ENCODE data around the gene RNU5D-1. TPM values are rescaled to one million over a fixed set of nuclear protein-coding genes. Genes with fewer than 3 reads are reported as not detected.

Gene RNU5D-1
- total and polyA plus RNA-seq, 12 donors: not detected

- H3K9me3 ChIP-seq (replicated peaks in 1 of 3): no peaks in the 10 kb centered on the region
- WGBS, 4 donors: 42 to 49% (median 45%) methylated on average over 13 of the region's 13 CpGs
- intact Hi-C loops (cut with DNase I): loop anchor here in 1 of 2 donors (5.0 kb wide), 1 partner anchor 36 kb away; no protein-coding TSS in a partner anchor
- peak overlapping the region in 3 of 5 donors; percentile 14 to 97 (median 94) for H3K27ac ChIP-seq
- no peak for TF ChIP-seq POLR2A (IDR thresholded peaks at IDR 0.05)
- H3K4me1 ChIP-seq (replicated peaks in 1 of 2): peaks cover 21 to 33% of the 10 kb centered on the region in 2 donors
- no peak for DNase-seq
- H3K27me3 ChIP-seq: no peaks in the 10 kb centered on the region
- H3K36me3 ChIP-seq (replicated peaks in 1 of 2): peaks cover 0 to 48% of the 10 kb centered on the region in 2 donors
- H3K4me3 ChIP-seq: peak overlapping the region in 1 of 4 donors; percentile 84
These were observed 47.1 kb upstream of the RNU5D-1 start for GRCh38 chr1:44777969-44778635.

DNA sequence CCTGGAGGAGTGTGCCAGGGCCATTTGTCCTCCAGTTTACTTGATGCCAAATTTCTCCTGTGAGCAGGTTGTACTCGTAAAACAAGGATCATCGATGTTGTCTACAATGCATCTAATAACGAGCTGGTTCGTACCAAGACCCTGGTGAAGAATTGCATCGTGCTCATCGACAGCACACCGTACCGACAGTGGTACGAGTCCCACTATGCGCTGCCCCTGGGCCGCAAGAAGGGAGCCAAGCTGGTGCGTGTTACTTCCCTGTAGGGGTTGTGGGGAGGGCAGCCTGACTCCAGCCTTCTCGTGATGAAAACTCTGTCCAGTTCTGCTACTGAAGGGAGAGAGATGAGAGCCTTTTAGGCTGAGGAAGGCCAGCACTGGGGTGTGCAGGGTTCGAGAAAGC is 46.6 kb upstream of the RNU5D-1 start:
- 46 to 61% (median 57%) methylated on average over 14 of the region's 14 CpGs for WGBS, 4 donors
- H3K36me3 ChIP-seq (replicated peaks in 1 of 2): peaks cover 0 to 48% of the 10 kb centered on the region in 2 donors

GRCh38 chr1:44776730-44777068 is 45.7 kb upstream of the RNU5D-1 start:
- peaks cover 0 to 48% of the 10 kb centered on the region in 2 donors for H3K36me3 ChIP-seq (replicated peaks in 1 of 2)
- WGBS, 4 donors: 24 to 35% (median 30%) methylated on average over 10 to 12 of the region's 12 CpGs
- no peaks in the 10 kb centered on the region for H3K9me3 ChIP-seq (replicated peaks in 1 of 3)
- H3K4me3 ChIP-seq: peak overlapping the region in 3 of 4 donors; percentile 13 to 84 (median 77)
- H3K4me1 ChIP-seq (replicated peaks in 1 of 2): peaks cover 21 to 33% of the 10 kb centered on the region in 2 donors
- intact Hi-C loops (cut with DNase I): loop anchor here in 1 of 2 donors (5.0 kb wide), 1 partner anchor 34 kb away; no protein-coding TSS in a partner anchor
- DNase-seq: no peak
- H3K27me3 ChIP-seq: no peaks in the 10 kb centered on the region
- H3K27ac ChIP-seq: peak overlapping the region; percentile 60 to 98 (median 94)
- TF ChIP-seq POLR2A (IDR thresholded peaks at IDR 0.05) (no peak), CTCF (IDR thresholded peaks at IDR 0.05) (no peak)

More for the DNA sequence above, 46.6 kb upstream of the RNU5D-1 start:
- peak overlapping the region in 1 of 4 donors; percentile 84 for H3K4me3 ChIP-seq
- no peaks in the 10 kb centered on the region for H3K9me3 ChIP-seq (replicated peaks in 1 of 3)
- intact Hi-C loops (cut with DNase I): loop anchor here in 1 of 2 donors (5.0 kb wide), 1 partner anchor 35 kb away; no protein-coding TSS in a partner anchor
- no peaks in the 10 kb centered on the region for H3K27me3 ChIP-seq
- no peak for TF ChIP-seq CTCF (IDR thresholded peaks at IDR 0.05)
- peaks cover 21 to 33% of the 10 kb centered on the region in 2 donors for H3K4me1 ChIP-seq (replicated peaks in 1 of 2)
- H3K27ac ChIP-seq: peak overlapping the region in 3 of 5 donors; percentile 94 to 98 (median 97)
- no peak for DNase-seq

DNA sequence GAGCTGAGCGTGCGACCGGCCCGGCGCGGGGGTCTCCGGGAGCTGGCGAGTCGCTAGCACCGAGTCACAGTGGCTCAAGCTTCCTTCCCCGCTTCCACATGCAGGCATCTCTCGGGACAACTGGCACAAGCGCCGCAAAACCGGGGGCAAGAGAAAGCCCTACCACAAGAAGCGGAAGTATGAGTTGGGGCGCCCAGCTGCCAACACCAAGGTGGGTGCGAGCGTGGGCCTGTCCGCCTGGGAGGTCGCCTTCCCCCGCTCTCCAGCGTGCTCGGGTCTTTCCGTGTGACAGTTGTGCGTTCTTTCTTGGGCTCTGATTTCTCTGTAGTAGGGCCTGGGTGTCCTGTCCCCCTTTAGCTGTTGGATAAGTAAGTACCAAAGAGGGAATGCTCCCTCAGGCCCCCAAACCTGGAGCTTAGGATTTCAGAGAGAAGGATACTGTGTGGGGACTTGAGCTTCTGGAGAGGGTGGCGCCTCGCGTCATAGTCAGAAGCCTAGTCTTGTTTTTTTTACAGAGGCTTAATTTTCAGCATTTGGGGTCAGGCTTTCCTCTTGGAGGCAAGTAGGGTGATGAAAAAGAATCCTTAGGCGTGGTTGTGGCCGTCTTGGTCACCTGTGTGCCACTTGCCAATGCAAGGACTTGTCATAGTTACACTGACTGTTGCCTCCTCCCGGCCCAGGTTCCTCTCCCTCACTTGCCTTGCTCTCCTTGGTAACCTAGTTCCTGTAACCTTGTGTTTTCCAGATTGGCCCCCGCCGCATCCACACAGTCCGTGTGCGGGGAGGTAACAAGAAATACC is 45.2 kb upstream of the RNU5D-1 start:
- H3K4me3 ChIP-seq: peak overlapping the region; percentile 13 to 97 (median 80)
- TF ChIP-seq CTCF (IDR thresholded peaks at IDR 0.05) (no peak), POLR2A (IDR thresholded peaks at IDR 0.05) (peak in 1 of 2 donors; percentile 20)
- H3K4me1 ChIP-seq (replicated peaks in 1 of 2): peaks cover 21 to 33% of the 10 kb centered on the region in 2 donors
- intact Hi-C loops (cut with DNase I): loop anchor here in 1 of 2 donors (5.0 kb wide), 1 partner anchor 34 kb away; no protein-coding TSS in a partner anchor
- DNase-seq: peak in 4 of 7 donors; percentile 46 to 70 (median 56)
- no peaks in the 10 kb centered on the region for H3K9me3 ChIP-seq (replicated peaks in 1 of 3)
- H3K27me3 ChIP-seq: no peaks in the 10 kb centered on the region
- peaks cover 0 to 44% of the 10 kb centered on the region in 2 donors for H3K36me3 ChIP-seq (replicated peaks in 1 of 2)
- WGBS, 4 donors: 2 to 7% (median 4%) methylated on average over 9 to 36 of the region's 36 CpGs
- H3K27ac ChIP-seq: peak overlapping the region; percentile 94 to 99 (median 97)

All from adrenal gland (tissue), 12 donors.